CD14-positive monocyte (primary cell): Measurements from ENCODE around the gene RFNG. TPM values are rescaled to one million over a fixed set of nuclear protein-coding genes. Genes with fewer than 3 reads are reported as not detected.

Experiments
- DNase-seq, 3 donors: peaks; one replicate each; pipeline ENCODE4 v3.0.0-alpha.2; 2011 to 2022
- H2AFZ ChIP-seq: 2 replicates; pipeline ENCODE4 v1.6.0; 2012; ENCODE audit warnings: mild to moderate bottlenecking, low read depth, low read length, inconsistent platforms; ENCODE audit not compliant: insufficient read depth, poor library complexity, severe bottlenecking
- H3K27ac ChIP-seq, 2 donors: 1 replicate in 1 of 2; 2 replicates in 1 of 2; pipeline ENCODE4 v1.5.1; 2012 to 2013; ENCODE audit warnings: low read length in 2 of 2, control low read depth in 1 of 2, inconsistent platforms in 1 of 2, low read depth in 1 of 2, mild to moderate bottlenecking in 1 of 2
- H3K27me3 ChIP-seq, 2 donors: one replicate each; pipeline versions ENCODE4 v1.6.0 to v1.6.1; 2011 to 2013; ENCODE audit warnings: low read length in 2 of 2; ENCODE audit not compliant: control insufficient read depth in 2 of 2, insufficient read depth in 2 of 2
- H3K36me3 ChIP-seq, 2 donors: replicated peaks in 1 of 2; 1 replicate in 1 of 2; 2 replicates in 1 of 2; pipeline versions ENCODE4 v1.5.1 to v1.6.1; 2012 to 2013; ENCODE audit warnings: low read length in 2 of 2, control low read depth in 1 of 2, inconsistent platforms in 1 of 2, mild to moderate bottlenecking in 1 of 2; ENCODE audit not compliant: insufficient read depth in 2 of 2, control insufficient read depth in 1 of 2
- H3K4me1 ChIP-seq, 2 donors: 1 replicate in 1 of 2; 2 replicates in 1 of 2; pipeline versions ENCODE4 v1.5.1 to v1.6.1; 2012 to 2013; ENCODE audit warnings: low read length in 2 of 2, control low read depth in 1 of 2, inconsistent platforms in 1 of 2, mild to moderate bottlenecking in 1 of 2, moderate library complexity in 1 of 2; ENCODE audit not compliant: insufficient read depth in 2 of 2, control insufficient read depth in 1 of 2
- H3K4me2 ChIP-seq: replicated peaks from 2 replicates; pipeline ENCODE3; 2012; ENCODE audit warnings: low read length, moderate library complexity, mild to moderate bottlenecking; ENCODE audit not compliant: poor library complexity, severe bottlenecking; ENCODE audit errors: extremely low read depth
- H3K4me3 ChIP-seq, 3 experiments: fragments of 200-600 bp in 1 of 3; sonication (generic) in 1 of 3; replicated peaks in 1 of 3; 1 replicate in 2 of 3; 2 replicates in 1 of 3; pipeline ENCODE4 v1.5.1; 2011 to 2013; ENCODE audit warnings: low read length in 3 of 3, mild to moderate bottlenecking in 3 of 3, control low read depth in 2 of 3, low read depth in 2 of 3, inconsistent platforms in 1 of 3, moderate library complexity in 1 of 3
- H3K79me2 ChIP-seq: 2 replicates; pipeline ENCODE4 v1.6.0; 2012; ENCODE audit warnings: mild to moderate bottlenecking, control low read depth, inconsistent platforms, low read length, moderate library complexity; ENCODE audit not compliant: insufficient read depth
- H3K9ac ChIP-seq: 2 replicates; pipeline ENCODE4 v1.6.0; 2017; ENCODE audit warnings: low read length, mild to moderate bottlenecking; ENCODE audit not compliant: insufficient read depth, poor library complexity, severe bottlenecking
- H3K9me3 ChIP-seq, 2 donors: replicated peaks in 1 of 2; 1 replicate in 1 of 2; 2 replicates in 1 of 2; pipeline versions ENCODE4 v1.5.1 to v1.6.1; 2012 to 2013; ENCODE audit warnings: low read length in 2 of 2, control low read depth in 1 of 2; ENCODE audit not compliant: control insufficient read depth in 1 of 2, insufficient read depth in 1 of 2
- H4K20me1 ChIP-seq: 2 replicates; pipeline ENCODE4 v1.6.0; 2012; ENCODE audit warnings: mild to moderate bottlenecking, low read length, control low read depth, moderate library complexity; ENCODE audit not compliant: insufficient read depth
- H3K27ac Mint-ChIP-seq, 7 donors: one replicate each; pipeline ENCODE4 v1.8.0; 2020; ENCODE audit warnings: mild to moderate bottlenecking in 7 of 7, mixed read lengths in 7 of 7, moderate library complexity in 6 of 7, inconsistent platforms in 2 of 7
- H3K27me3 Mint-ChIP-seq, 3 donors: one replicate each; pipeline ENCODE4 v1.8.0; 2021 to 2022; ENCODE audit warnings: low read depth in 3 of 3, mild to moderate bottlenecking in 3 of 3, mixed read lengths in 3 of 3, moderate library complexity in 3 of 3, inconsistent platforms in 1 of 3
- H3K36me3 Mint-ChIP-seq, 2 donors: one replicate each; pipeline ENCODE4 v1.8.0; 2020; ENCODE audit warnings: mixed read lengths in 2 of 2, inconsistent platforms in 1 of 2, mild to moderate bottlenecking in 1 of 2
- H3K4me1 Mint-ChIP-seq: one replicate; pipeline ENCODE4 v1.8.0; 2020; ENCODE audit warnings: mild to moderate bottlenecking, mixed read lengths
- H3K4me3 Mint-ChIP-seq, 2 donors: one replicate each; pipeline ENCODE4 v1.8.0; 2020; ENCODE audit warnings: mild to moderate bottlenecking in 2 of 2, mixed read lengths in 2 of 2, moderate library complexity in 1 of 2
- H3K9me3 Mint-ChIP-seq, 7 donors: one replicate each; pipeline ENCODE4 v1.8.0; 2020 to 2022; ENCODE audit warnings: mixed read lengths in 7 of 7, mild to moderate bottlenecking in 6 of 7, moderate library complexity in 6 of 7, inconsistent platforms in 2 of 7
- CTCF ChIP-seq: fragments of 200-600 bp; IDR thresholded peaks from one replicate; pipeline ENCODE4 v1.8.0; 2022; ENCODE audit warnings: antibody characterized with exemption, mild to moderate bottlenecking
- WGBS: methylation state at CpG from one replicate; pipeline ENCODE4 v1.1.5; 2013; ENCODE audit warnings: missing lambda C conversion rate; ENCODE audit not compliant: insufficient coverage; 5-methylcytosine and 5-hydroxymethylcytosine counted together
- intact Hi-C, 2 donors: fragments of 100-400 bp; cut with micrococcal nuclease; formaldehyde crosslinking; loops; one replicate each; pipeline versions ENCODE4 v1.15.0 to v1.15.1; 2023
- polyA plus RNA-seq, 3 donors: library from polyadenylated mRNA; depleted of rRNA in 1 of 3; unstranded in 2 of 3; stranded (reverse) in 1 of 3; fragments of 300-500 nt in 2 of 3; fragments of >200 nt in 1 of 3; fragmentation: Illumina TruSeq in 2 of 3; gene quantifications; 1 replicate in 2 of 3; 2 replicates in 1 of 3; pipeline ENCODE4 v1.2.3, GENCODE V29; 2012 to 2021

The RFNG gene
- polyA plus RNA-seq, 3 donors: 1.5 to 32.4 (median 4.1) TPM

GRCh38 chr17:81999976-82000802, 51.4 kb downstream of the RFNG start:
- Histone ChIP-seq H4K20me1 (peaks cover 7% of the 10 kb centered on the region), H3K9ac (no peak overlapping the region), H3K4me2 (no peak overlapping the region), H3K4me3 (no peak overlapping the region), H3K79me2 (no peaks in the 10 kb centered on the region), H3K27me3 (no peaks in the 10 kb centered on the region), H3K9me3 (no peaks in the 10 kb centered on the region), H2AFZ (no peak overlapping the region), H3K27ac (no peak overlapping the region), H3K36me3 (peaks cover 10 to 21% of the 10 kb centered on the region in 2 donors), H3K4me1 (no peaks in the 10 kb centered on the region)
- Mint-ChIP-seq H3K4me3 (no peak overlapping the region), H3K27me3 (no peaks in the 10 kb centered on the region), H3K4me1 (no peaks in the 10 kb centered on the region), H3K9me3 (peaks cover 0 to 2% (median 0%) of the 10 kb centered on the region in 7 donors), H3K27ac (no peak overlapping the region), H3K36me3 (peaks cover 11 to 37% of the 10 kb centered on the region in 2 donors)
- DNase-seq: no peak
- WGBS: 91% methylated on average over 27 of the region's 36 CpGs
- intact Hi-C loops: no loop called here
- no peak for TF ChIP-seq CTCF

- no peaks in the 10 kb centered on the region for H3K9me3 ChIP-seq
Measured at GRCh38 chr17:81999587-81999975, 52.0 kb downstream of the RFNG start.

More at GRCh38 chr17:81999587-81999975, 52.0 kb downstream of the RFNG start:
- no peak for DNase-seq
- Mint-ChIP-seq H3K4me1 (no peaks in the 10 kb centered on the region), H3K4me3 (no peak overlapping the region), H3K27ac (no peak overlapping the region), H3K27me3 (no peaks in the 10 kb centered on the region), H3K36me3 (peaks cover 13 to 41% of the 10 kb centered on the region in 2 donors), H3K9me3 (peaks cover 0 to 2% (median 0%) of the 10 kb centered on the region in 7 donors)
- Histone ChIP-seq H3K27me3 (no peaks in the 10 kb centered on the region), H2AFZ (no peak overlapping the region), H3K27ac (no peak overlapping the region), H3K9ac (no peak overlapping the region), H3K4me1 (no peaks in the 10 kb centered on the region), H3K79me2 (no peaks in the 10 kb centered on the region), H3K36me3 (peaks cover 14 to 22% of the 10 kb centered on the region in 2 donors), H4K20me1 (peaks cover 7% of the 10 kb centered on the region), H3K4me2 (no peak overlapping the region), H3K4me3 (no peak overlapping the region)
- intact Hi-C loops: no loop called here
- 98% methylated on average over 10 of the region's 12 CpGs for WGBS
- TF ChIP-seq CTCF: no peak
